HG02798 (cell line): Measurements from ENCODE around the gene MAP4K2.

Experiments
- ATAC-seq: cut with Tn5 transposase; IDR thresholded peaks from one replicate; pipeline ENCODE4 v1.9.1; 2021; ENCODE audit warnings: mild to moderate bottlenecking; ENCODE audit not compliant: unreplicated experiment, poor library complexity

Gene MAP4K2

DNA sequence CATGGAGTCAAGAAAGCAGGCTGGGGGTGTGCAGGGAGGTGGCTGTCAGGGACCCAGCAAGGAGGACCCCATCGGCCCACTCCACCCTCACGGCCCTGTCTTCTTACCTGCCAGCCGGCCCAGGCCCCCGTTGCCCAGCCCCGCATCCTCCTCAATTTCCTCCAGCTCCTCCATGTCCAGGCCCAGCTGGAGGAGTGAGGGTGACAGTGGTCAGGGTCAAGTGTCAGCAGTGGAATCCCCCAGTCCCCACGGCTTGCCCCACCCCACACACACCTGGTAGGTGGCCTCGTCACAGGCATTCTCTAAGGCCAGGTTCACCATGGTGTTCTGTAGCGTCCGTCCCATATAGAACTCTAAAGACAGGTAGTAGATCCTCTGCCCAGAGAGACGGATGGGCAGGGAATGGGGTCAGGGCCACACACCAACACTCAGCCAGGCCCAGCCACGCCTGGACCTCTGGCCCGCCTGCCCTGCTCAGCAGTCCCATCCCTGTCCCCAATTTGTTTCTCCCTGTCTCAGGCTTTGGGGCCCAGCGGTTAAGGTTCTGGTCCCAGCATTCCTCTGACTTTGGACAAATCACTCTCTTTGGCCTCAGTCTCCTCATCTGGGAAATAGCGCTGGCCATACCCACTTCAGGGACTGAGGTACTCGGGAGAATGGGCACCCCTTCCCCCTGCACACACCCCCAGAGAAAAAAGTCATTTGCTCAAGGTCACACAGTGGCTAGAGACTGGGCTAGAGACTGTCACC is 44.5 kb downstream of the MAP4K2 start:
- no peak for ATAC-seq

DNA sequence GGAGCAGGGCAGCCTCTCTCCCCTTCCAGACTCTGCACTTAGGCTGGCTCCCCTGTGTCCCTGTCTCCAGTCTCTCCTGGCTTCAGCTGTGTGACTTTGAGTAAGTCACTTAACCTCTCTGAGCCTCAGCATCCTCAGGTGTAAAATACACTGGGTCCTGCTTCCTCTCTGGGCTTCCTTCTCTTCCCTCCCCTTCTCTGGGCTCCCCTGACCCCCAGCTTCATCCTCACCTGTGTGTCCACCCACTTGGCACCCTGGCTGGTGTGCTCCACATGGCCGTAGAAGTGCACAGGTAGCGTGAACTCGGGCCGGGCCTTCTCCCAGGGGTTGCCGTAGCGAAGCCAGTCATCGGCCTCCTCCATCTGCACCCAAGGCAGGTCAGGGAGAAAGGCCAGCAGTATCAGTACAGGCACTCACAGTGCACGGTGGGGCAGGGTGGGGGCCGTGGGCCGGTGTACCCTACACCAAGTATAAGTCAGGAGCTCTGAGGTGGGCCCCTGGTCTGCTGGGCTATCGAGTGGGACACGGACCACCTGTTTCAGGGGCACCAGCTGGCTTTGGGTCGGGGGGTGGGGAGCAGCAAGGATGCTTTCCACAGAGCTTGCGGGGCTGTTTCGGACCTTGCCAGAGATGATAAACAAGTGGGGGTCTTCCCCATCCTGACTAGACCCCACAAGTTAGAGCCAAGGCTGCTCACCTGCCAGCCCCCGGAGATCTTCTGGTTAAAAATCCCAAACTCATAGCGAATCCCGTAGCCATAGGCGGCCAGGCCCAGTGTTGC is 45.3 kb downstream of the MAP4K2 start:
- no peak for ATAC-seq

DNA sequence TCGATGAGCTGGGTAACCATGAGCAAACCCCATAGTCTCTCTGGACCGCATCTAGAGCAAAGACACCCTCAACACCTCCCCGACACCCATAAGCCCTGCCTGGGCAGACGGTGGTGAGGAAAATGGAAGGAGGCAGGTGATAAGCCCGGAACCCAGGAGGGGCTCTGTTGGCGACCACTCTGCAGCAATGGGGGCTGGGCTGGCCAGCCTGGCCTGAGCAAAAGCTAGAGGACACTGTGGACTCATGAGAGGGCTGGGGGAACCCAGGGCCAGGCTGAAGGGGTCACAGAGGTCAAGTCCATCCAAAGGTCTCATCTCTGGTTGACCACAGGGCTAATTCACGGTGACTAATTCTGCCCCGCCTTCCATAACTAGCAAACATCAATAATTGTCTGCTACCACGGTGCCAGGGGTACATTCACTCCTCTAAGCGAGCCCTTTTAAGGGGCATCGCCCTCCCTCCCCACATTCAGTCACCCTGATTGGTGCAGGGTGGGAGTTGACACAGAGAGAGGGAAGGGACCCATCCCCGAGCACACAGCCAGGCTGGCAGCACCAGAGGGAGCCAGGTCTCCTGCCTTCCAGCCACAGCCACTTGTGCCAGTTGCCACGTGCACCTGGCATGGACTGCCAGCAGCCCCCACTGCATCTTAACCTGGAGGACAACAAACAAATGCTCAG is 47.2 kb downstream of the MAP4K2 start:
- ATAC-seq, result no peak

DNA sequence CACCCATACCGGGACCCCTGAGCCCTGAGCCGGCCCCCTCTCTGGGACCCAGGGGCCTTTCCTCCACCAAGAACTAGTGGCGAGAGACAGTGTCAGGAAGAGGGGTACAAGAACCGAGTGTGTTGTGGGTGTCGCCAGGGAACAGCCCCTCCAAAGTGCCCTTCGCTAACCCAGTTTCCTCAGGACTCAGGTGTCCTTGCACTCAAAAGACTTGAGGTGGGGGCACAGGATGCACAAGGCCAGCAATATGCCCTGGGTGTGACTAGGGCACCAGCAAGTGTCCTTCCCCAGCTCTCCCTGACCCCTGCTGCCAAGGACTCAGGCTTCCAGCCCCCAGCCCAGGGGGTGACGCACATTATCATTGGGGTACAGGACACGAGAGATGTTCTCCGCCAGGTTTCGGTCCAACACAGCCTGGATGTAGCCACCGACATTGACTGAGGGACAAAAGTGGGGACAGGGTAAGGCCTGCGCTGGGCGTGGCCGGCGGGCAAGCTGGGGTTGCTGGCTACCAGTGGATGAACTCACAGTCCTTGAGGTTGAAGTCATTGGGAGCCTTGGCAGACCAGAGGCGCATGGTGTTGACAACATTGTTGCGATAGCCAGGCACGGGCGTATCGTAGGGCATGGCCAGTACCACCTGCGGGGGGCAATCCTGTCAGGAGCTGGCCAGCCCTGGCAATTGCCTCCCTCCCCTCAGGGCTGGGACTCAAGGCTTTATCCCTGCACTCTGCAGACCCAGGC is 47.9 kb downstream of the MAP4K2 start:
- no peak for ATAC-seq

DNA sequence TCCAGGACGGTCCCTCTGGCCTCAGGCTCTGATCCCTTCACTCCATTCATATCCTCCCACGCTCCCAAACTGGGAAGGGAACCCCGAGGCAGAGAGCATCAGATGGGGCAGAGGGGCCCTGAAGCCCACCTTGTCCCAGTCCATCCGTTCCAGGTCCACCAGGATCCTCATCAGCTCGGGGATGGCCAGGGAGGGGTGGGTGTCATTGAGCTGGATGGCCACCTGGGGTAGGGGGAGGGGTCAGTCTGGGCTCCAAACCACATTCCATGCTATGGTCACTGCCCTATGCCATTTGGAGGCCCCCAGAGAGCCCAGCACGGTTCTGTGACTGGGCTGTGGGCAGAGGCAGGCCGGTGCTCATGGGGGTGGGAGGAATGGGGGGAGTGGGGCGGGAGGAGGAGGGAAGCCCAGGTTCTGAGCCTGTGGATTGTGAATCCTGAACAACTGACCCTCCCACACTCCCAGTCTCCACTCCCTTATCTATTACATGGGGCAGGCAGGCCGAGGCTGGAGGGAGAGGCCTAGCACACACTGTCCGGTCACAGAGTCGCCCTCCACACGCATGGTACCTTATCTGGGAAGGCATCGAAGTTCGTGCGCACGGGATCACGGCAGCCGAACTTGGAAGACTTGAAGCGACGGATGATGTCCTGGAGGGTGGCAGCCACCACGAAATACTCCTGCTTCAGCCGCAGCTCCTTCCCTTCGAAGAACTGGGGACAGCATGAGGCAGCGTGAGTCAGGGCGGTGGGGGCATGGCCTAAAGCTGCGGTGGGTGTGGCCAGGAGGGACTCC is 48.7 kb downstream of the MAP4K2 start:
- no peak for ATAC-seq

DNA sequence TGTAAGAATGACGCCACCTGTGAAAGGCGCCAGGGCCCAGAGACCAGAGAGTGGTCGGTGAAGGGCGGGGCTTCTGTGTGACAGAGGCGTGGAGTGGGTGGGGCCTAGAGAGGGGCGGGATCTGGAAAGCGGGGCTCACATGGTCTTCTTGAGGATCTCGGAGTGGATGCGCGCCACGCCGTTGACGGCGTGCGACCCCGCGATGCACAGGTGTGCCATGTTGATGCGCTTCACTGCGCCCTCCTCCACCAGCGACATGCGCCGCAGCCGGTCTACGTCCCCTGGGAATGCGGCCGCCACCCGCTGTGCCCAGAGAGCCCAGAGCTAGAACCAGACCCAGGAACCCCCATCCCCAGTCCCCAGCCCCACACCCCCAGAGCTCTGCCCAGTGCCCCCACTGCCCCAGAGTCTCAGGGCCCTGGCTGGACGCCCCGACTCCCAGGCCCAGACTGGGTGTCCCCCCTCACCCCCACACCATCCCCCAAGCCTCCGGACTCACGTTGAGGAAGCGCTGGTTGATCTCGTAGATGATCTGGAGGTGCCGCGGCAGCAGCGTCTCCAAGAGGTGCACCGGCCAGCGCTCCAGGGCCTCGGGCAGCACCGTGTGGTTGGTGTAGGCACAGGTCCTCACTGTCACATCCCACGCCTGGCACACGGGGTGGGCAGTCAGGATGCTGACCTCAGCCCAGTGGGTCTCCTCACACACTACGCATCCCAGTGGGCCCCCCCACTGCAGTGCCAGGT is 49.5 kb downstream of the MAP4K2 start:
- ATAC-seq, result no peak

DNA sequence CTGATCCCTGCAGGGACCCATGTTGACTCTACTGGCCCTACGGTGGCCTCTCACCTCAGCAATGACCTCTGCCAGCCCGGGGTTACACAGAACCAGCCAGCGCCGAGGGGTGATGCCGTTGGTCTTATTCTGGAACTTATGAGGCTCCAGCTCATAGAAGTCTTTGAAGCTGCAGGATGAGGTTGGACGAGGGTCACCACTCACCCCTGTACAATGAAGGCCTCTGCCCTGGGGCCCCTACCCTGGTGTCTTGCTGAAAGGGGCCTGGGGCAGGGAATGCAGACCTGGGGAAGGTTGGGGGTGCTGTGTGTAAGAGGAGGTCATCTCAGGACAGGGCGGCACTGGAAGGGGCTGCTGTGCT is 50.0 kb downstream of the MAP4K2 start:
- ATAC-seq, result no peak

DNA sequence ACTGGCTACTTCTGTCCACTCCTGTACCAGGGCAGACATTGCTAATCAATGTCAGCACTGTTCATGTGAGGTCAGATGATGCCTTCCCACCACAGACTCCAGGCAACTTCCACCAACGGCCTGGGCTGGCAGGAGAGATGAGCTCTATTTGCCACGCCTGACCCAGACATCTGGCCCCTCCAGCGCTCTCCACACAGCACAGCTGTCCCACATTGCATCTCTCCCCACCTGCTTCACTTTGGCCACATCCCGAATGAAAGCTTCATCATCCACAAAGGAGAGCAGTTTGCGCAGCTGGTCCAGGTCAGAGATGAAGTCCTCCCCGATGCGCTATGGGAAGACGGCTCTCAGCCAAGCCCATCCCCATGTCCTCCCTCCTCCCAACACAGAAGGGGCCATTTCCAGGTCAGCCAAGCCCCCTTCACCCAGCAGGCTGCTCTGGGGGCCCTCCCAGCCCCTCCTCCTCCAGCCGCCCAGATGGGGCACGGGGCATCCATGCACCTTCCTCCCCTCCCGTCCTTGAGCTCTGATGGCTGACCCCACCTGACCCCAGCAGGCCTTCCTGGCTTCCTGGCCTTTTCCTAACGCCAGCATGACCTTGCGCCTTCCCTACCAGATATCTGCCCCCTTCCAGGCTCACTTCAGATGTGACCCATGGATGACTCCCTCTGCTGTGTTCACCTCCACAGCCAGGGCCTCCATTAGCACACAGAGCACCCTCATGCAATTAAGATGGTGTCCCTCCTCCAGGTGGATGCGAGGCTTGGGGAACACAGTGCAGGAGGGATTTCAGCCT is 50.6 kb downstream of the MAP4K2 start:
- no peak for ATAC-seq

DNA sequence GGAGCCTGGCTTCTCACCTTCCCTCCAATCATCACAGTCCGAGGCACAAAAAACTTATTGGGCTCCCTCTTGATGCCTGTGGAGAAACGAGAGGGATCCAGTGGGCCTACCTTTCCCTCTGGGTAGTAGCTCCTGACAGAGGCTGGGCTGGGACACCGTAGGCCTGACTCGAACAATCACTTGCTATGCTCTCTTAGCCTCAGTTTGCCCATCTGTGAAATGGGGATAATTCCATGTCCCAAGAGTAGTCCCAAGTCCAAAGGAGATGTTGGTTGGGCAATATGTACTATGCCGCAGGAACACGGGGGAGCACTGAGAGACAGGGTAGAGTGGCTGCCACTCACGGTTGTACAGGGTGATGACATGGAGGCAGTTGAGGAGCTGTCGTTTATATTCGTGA is 51.4 kb downstream of the MAP4K2 start:
- no peak for ATAC-seq

DNA sequence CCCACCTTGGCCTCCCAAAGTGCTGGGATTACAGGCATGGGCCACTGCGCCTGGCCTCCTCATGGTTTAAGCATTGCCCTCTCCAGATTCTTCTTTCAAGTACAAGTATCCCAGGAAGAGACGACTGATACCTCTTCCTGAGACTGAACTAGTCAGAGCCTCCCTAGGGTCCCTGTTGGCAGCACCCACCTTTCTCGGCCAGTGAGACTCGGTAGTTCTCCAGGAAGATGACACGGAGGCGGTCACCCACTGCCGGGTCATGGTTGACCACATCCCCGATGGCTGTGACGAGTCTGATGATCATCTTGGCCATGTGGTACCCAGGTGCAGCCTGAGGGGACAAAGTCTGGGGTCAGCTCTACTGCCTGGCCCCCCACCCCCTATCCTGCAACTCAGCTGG is 51.9 kb downstream of the MAP4K2 start:
- no peak for ATAC-seq

DNA sequence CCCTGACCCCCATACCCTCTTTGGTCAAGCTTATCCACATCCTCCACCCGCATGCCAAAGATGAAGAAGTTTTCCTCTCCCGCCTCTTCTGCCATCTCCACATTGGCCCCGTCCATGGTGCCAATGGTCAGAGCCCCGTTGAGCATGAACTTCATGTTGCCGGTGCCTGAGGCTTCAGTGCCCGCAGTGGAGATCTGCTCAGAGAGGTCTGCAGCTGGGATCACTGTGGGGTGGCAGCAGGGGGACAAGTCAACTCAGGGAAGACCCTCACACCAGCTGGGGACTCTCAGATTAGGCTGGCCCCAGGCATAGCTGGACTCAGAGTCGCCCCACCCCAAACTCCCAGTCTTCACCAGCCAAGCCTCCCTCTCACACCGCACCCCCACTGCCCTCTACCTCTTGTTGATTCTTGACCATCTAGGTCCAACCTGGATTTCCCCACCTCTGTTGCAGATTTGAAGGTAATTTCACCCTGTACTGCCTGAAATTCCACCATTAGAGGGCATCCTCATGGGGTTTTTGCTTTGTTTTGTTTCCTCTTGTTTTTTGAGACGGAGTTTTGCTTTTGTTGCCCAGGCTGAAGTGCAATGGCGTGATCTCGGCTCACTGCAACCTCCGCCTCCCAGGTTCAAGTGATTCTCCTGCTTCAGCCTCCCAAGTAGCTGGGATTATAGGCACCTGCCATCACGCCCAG is 52.5 kb downstream of the MAP4K2 start:
- no peak for ATAC-seq

DNA sequence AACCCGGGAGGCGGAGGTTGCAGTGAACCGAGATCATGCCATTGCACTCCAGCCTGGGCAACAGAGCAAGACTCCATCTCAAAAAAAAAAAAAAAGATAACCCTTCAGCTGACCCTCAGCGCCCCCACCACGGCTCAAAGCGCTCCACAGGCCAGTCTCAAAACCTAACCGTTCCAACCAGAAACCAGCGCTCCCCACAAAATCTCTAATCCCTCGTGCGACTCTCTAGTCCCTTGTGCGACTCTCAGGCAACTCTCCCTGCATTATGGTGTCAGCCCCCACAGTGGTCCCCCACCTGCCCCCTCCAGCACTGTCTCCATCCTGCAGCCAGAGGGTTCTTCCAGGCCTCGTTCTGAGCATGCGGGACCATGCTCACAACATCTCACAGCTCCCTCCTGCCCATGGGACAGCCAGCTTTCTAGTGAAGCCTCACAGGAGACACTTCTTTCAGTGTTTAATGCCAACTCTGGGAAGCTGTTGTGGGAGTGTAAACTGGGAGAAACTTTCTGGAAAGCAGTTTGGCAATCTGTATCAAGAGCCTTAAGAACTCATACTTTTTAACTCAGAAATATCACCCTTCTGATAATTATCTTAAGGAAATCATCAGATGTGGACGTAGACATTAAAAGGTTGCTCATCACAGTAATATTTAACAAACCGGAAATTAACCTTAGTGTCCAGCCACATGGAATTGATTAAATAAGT is 54.9 kb downstream of the MAP4K2 start:
- no peak for ATAC-seq

DNA sequence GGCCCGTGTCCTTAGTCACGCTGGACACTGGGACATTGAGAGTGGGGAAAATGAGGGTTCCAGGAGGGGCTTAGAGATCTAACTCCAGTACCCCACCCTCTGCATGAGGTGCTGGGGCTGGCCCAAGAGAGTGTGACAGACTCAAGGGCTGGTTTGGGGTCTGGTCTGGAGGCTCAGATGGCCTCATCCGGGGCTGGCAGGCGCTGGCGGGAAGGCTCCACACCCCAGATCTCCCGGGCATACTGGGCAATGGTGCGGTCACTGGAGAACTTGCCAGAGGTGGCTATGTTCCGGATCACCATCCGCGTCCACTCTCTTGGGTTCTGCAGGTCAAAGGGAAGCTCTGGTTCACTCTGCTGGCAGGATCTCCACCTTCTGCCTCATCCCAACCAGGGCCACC is 56.5 kb downstream of the MAP4K2 start:
- no peak for ATAC-seq

DNA sequence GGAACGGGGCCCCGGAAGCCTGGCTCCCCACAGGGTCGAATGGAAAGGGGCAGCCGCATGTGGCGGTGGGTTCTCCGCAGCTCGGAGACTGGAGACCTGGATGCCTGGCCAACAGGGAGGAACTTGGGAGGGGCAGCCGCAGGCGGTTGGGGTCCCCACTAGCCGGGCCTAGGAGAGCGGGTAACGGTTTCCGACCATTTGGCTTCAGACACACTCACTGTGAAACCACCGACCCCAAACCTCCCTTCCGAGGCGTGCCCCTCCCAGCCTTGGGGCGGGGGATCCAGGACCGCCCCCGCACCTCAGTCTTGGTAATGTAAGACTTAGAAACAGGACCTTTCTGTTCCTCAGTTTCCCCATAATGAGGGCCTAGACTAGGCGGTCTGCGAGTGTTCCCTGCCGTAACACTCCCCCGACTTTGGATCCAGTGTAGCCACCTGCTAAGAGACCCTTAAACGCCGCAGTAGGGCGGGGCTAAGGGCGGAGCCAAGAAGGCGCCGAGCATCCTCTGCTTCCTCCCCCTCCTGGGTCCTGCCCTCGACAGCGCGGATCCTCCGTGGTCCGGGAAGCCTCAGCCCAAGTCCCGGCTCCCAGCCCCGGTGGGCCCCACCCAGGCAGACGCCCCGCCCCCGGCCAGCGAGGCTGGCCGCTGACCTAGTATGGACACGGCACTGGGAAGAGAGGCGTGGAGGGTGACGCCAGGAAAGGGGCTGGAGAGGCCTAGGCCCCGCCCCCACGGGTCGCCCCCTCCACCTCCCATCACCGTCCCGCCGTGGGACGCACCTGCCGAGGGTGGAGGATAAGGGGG is 57.3 kb downstream of the MAP4K2 start:
- ATAC-seq, result no peak

DNA sequence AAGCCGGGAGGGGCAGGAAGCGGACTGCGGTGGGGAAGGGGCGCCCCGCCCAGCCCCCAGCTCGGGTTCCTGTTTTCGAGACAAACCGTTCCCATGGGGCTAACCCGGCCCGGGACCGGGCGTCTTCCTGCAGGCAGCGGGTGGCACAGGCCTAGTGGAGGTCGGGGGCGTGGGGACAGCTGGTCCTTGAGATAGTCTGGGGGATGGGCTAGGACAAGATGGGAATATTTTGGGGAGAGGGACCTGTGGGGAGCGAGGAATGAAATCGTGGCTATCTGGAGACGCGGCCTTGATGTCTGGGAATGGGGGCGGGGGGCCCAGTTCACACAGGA is 57.9 kb downstream of the MAP4K2 start:
- ATAC-seq, result no peak

DNA sequence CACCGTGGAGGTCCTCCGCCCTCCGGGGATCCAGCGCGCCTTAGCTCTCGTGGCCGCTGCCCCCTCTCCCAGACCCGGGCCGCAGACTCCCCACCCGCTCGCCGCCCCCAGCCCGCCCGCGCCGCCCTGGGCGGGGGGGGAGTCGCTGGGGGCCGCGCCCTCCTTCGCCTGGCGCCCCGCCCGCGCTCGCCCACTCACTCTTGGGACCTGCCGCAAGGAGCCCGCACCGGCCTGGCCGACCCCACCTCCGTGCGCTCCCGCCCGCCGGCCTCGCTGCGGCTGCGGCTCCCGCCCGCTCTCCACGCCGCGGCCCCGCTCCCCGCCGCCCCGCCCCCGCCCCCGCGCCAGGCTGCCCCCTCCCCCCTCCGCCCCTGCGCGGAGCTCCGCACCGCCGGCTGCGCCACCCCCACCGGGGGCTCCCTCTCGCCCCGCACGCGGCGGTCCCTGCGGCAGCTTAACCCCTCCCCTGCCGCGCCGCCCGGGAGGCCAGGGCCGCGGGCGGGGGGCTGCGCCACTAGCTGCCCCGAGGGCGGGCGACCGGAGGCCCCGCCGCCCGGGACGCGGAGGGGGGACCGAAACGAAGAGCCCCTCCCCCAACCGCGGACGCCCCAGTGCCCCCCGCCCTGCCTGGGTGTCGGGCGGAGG is 58.3 kb downstream of the MAP4K2 start:
- ATAC-seq, result no peak
